Measurements from ENCODE around the gene TAF6.

TAF6 gene

GRCh38 chr7:100071018-100071723 lies 48.0 kb downstream of the TAF6 start:
- H3K27me3 ChIP-seq (ENCODE audit: control insufficient read depth in 1 of 2, insufficient read depth in 2 of 2, low read length in 2 of 2): no peaks in the 10 kb centered on the region
- peaks cover 32 to 35% of the 10 kb centered on the region in 2 donors for H3K9me3 ChIP-seq (ENCODE audit: control insufficient read depth in 1 of 2, low read length in 2 of 2)
- peaks cover 62 to 66% of the 10 kb centered on the region in 2 donors for H3K36me3 ChIP-seq (ENCODE audit: control insufficient read depth in 1 of 2, insufficient read depth in 2 of 2, low read length in 2 of 2)
- no peaks in the 10 kb centered on the region for H3K4me1 ChIP-seq (ENCODE audit: control insufficient read depth in 1 of 2, insufficient read depth in 2 of 2, low read length in 2 of 2)
- no peak overlapping the region for H3K27ac ChIP-seq (ENCODE audit: low read depth, low read length)
- no peak overlapping the region for H3K9ac ChIP-seq (ENCODE audit: low read depth in 1 of 2, low read length in 2 of 2)
- H3K4me3 ChIP-seq (ENCODE audit: low read depth in 1 of 2, low read length in 2 of 2): peak overlapping the region; percentile 4 to 48

- no peak overlapping the region for H3K4me3 ChIP-seq (ENCODE audit: low read depth in 1 of 2, low read length in 2 of 2)
- no peaks in the 10 kb centered on the region for H3K4me1 ChIP-seq (ENCODE audit: control insufficient read depth in 1 of 2, insufficient read depth in 2 of 2, low read length in 2 of 2)
- peaks cover 32 to 35% of the 10 kb centered on the region in 2 donors for H3K9me3 ChIP-seq (ENCODE audit: control insufficient read depth in 1 of 2, low read length in 2 of 2)
- H3K9ac ChIP-seq (ENCODE audit: low read depth in 1 of 2, low read length in 2 of 2): no peak overlapping the region
- H3K27me3 ChIP-seq (ENCODE audit: control insufficient read depth in 1 of 2, insufficient read depth in 2 of 2, low read length in 2 of 2): no peaks in the 10 kb centered on the region
- peaks cover 50 to 59% of the 10 kb centered on the region in 2 donors for H3K36me3 ChIP-seq (ENCODE audit: control insufficient read depth in 1 of 2, insufficient read depth in 2 of 2, low read length in 2 of 2)
- no peak overlapping the region for H3K27ac ChIP-seq (ENCODE audit: low read depth, low read length)
Observed at GRCh38 chr7:100069991-100070390, 49.2 kb downstream of the TAF6 start.

- no peak overlapping the region for H3K27ac ChIP-seq (ENCODE audit: low read depth, low read length)
- peaks cover 34 to 50% of the 10 kb centered on the region in 2 donors for H3K36me3 ChIP-seq (ENCODE audit: control insufficient read depth in 1 of 2, insufficient read depth in 2 of 2, low read length in 2 of 2)
- H3K27me3 ChIP-seq (ENCODE audit: control insufficient read depth in 1 of 2, insufficient read depth in 2 of 2, low read length in 2 of 2): no peaks in the 10 kb centered on the region
- H3K4me1 ChIP-seq (ENCODE audit: control insufficient read depth in 1 of 2, insufficient read depth in 2 of 2, low read length in 2 of 2): no peaks in the 10 kb centered on the region
- H3K9me3 ChIP-seq (ENCODE audit: control insufficient read depth in 1 of 2, low read length in 2 of 2): peaks cover 20 to 23% of the 10 kb centered on the region in 2 donors
- no peak overlapping the region for H3K9ac ChIP-seq (ENCODE audit: low read depth in 1 of 2, low read length in 2 of 2)
- no peak overlapping the region for H3K4me3 ChIP-seq (ENCODE audit: low read depth in 1 of 2, low read length in 2 of 2)
Observed at GRCh38 chr7:100066953-100067352, 52.2 kb downstream of the TAF6 start.

- H3K9ac ChIP-seq (ENCODE audit: low read depth in 1 of 2, low read length in 2 of 2): no peak overlapping the region
- H3K4me1 ChIP-seq (ENCODE audit: control insufficient read depth in 1 of 2, insufficient read depth in 2 of 2, low read length in 2 of 2): no peaks in the 10 kb centered on the region
- no peak overlapping the region for H3K27ac ChIP-seq (ENCODE audit: low read depth, low read length)
- H3K4me3 ChIP-seq (ENCODE audit: low read depth in 1 of 2, low read length in 2 of 2): no peak overlapping the region
- peaks cover 6 to 9% of the 10 kb centered on the region in 2 donors for H3K9me3 ChIP-seq (ENCODE audit: control insufficient read depth in 1 of 2, low read length in 2 of 2)
- no peaks in the 10 kb centered on the region for H3K27me3 ChIP-seq (ENCODE audit: control insufficient read depth in 1 of 2, insufficient read depth in 2 of 2, low read length in 2 of 2)
- H3K36me3 ChIP-seq (ENCODE audit: control insufficient read depth in 1 of 2, insufficient read depth in 2 of 2, low read length in 2 of 2): peaks cover 21 to 36% of the 10 kb centered on the region in 2 donors
Observed at GRCh38 chr7:100065452-100066186, 53.5 kb downstream of the TAF6 start.

GRCh38 chr7:100064162-100064561 lies 55.0 kb downstream of the TAF6 start:
- H3K4me1 ChIP-seq (ENCODE audit: control insufficient read depth in 1 of 2, insufficient read depth in 2 of 2, low read length in 2 of 2): no peaks in the 10 kb centered on the region
- no peaks in the 10 kb centered on the region for H3K27me3 ChIP-seq (ENCODE audit: control insufficient read depth in 1 of 2, insufficient read depth in 2 of 2, low read length in 2 of 2)
- no peak overlapping the region for H3K4me3 ChIP-seq (ENCODE audit: low read depth in 1 of 2, low read length in 2 of 2)
- H3K27ac ChIP-seq (ENCODE audit: low read depth, low read length): no peak overlapping the region
- no peak overlapping the region for H3K9ac ChIP-seq (ENCODE audit: low read depth in 1 of 2, low read length in 2 of 2)
- no peaks in the 10 kb centered on the region for H3K9me3 ChIP-seq (ENCODE audit: control insufficient read depth in 1 of 2, low read length in 2 of 2)
- peaks cover 10 to 26% of the 10 kb centered on the region in 2 donors for H3K36me3 ChIP-seq (ENCODE audit: control insufficient read depth in 1 of 2, insufficient read depth in 2 of 2, low read length in 2 of 2)

GRCh38 chr7:100063376-100063775 lies 55.8 kb downstream of the TAF6 start:
- Histone ChIP-seq H3K4me3 (ENCODE audit: low read depth in 1 of 2, low read length in 2 of 2) (no peak overlapping the region), H3K9ac (ENCODE audit: low read depth in 1 of 2, low read length in 2 of 2) (no peak overlapping the region), H3K4me1 (ENCODE audit: control insufficient read depth in 1 of 2, insufficient read depth in 2 of 2, low read length in 2 of 2) (no peaks in the 10 kb centered on the region), H3K27me3 (ENCODE audit: control insufficient read depth in 1 of 2, insufficient read depth in 2 of 2, low read length in 2 of 2) (no peaks in the 10 kb centered on the region), H3K9me3 (ENCODE audit: control insufficient read depth in 1 of 2, low read length in 2 of 2) (no peaks in the 10 kb centered on the region), H3K27ac (ENCODE audit: low read depth, low read length) (no peak overlapping the region), H3K36me3 (ENCODE audit: control insufficient read depth in 1 of 2, insufficient read depth in 2 of 2, low read length in 2 of 2) (peaks cover 12 to 33% of the 10 kb centered on the region in 2 donors)

- Histone ChIP-seq H3K9me3 (ENCODE audit: control insufficient read depth in 1 of 2, low read length in 2 of 2) (no peaks in the 10 kb centered on the region), H3K27ac (ENCODE audit: low read depth, low read length) (no peak overlapping the region), H3K9ac (ENCODE audit: low read depth in 1 of 2, low read length in 2 of 2) (no peak overlapping the region), H3K4me3 (ENCODE audit: low read depth in 1 of 2, low read length in 2 of 2) (no peak overlapping the region), H3K4me1 (ENCODE audit: control insufficient read depth in 1 of 2, insufficient read depth in 2 of 2, low read length in 2 of 2) (no peaks in the 10 kb centered on the region), H3K27me3 (ENCODE audit: control insufficient read depth in 1 of 2, insufficient read depth in 2 of 2, low read length in 2 of 2) (no peaks in the 10 kb centered on the region), H3K36me3 (ENCODE audit: control insufficient read depth in 1 of 2, insufficient read depth in 2 of 2, low read length in 2 of 2) (peaks cover 26 to 47% of the 10 kb centered on the region in 2 donors)
Observed at GRCh38 chr7:100061518-100062193, 57.5 kb downstream of the TAF6 start.

- Histone ChIP-seq H3K9ac (ENCODE audit: low read depth in 1 of 2, low read length in 2 of 2) (no peak overlapping the region), H3K36me3 (ENCODE audit: control insufficient read depth in 1 of 2, insufficient read depth in 2 of 2, low read length in 2 of 2) (peaks cover 20 to 35% of the 10 kb centered on the region in 2 donors), H3K4me3 (ENCODE audit: low read depth in 1 of 2, low read length in 2 of 2) (no peak overlapping the region), H3K27ac (ENCODE audit: low read depth, low read length) (no peak overlapping the region), H3K4me1 (ENCODE audit: control insufficient read depth in 1 of 2, insufficient read depth in 2 of 2, low read length in 2 of 2) (no peaks in the 10 kb centered on the region), H3K27me3 (ENCODE audit: control insufficient read depth in 1 of 2, insufficient read depth in 2 of 2, low read length in 2 of 2) (no peaks in the 10 kb centered on the region), H3K9me3 (ENCODE audit: control insufficient read depth in 1 of 2, low read length in 2 of 2) (no peaks in the 10 kb centered on the region)
Observed at GRCh38 chr7:100059251-100059739, 59.9 kb downstream of the TAF6 start.

All from duodenal mucosa (tissue), 2 donors.